ENCODE measurements around the gene TMOD3.
"Not testable (repeated sequence)": the region's sequence is repeated elsewhere in the genome, so short reads cannot be mapped to it uniquely, and the experiment has no call there.

The TMOD3 gene

DNA sequence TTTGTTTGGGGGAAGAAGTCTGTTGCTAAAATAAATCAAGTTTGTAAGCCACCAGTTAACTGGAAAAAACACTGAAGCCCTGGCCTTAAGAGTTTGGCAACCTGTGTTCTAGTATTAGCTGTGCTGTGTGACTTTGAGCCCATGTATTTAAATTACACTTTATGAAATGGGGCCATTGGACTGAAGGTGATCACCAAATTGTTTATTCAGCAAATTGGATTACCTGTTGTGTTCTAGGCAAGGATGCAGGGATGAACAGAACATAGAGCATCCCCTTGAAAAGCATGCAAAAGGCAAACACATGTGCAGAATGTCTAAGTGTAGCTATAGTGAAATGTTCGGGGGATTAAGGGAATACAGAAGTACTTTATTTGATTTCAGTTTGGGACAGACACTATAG, 54.6 kb downstream of the TMOD3 start:
- peaks cover 4% of the 10 kb centered on the region for H3K4me1 ChIP-seq (ENCODE audit: control insufficient read depth, insufficient read depth, low read length)
- no peaks in the 10 kb centered on the region for H3K27me3 ChIP-seq (ENCODE audit: control insufficient read depth in 1 of 2, insufficient read depth in 2 of 2, low read length in 2 of 2)
- H3K27ac ChIP-seq (ENCODE audit: low read length), result no peak overlapping the region
- no peak overlapping the region for H3K9ac ChIP-seq (ENCODE audit: low read length in 2 of 2)
- H3K36me3 ChIP-seq (ENCODE audit: control insufficient read depth in 2 of 2, insufficient read depth in 2 of 2, low read length in 2 of 2), result no peaks in the 10 kb centered on the region
- H3K4me3 ChIP-seq (ENCODE audit: low read length in 2 of 2), result no peak overlapping the region
- H3K9me3 ChIP-seq (ENCODE audit: control insufficient read depth in 2 of 2, low read length in 2 of 2), result no peaks in the 10 kb centered on the region

DNA sequence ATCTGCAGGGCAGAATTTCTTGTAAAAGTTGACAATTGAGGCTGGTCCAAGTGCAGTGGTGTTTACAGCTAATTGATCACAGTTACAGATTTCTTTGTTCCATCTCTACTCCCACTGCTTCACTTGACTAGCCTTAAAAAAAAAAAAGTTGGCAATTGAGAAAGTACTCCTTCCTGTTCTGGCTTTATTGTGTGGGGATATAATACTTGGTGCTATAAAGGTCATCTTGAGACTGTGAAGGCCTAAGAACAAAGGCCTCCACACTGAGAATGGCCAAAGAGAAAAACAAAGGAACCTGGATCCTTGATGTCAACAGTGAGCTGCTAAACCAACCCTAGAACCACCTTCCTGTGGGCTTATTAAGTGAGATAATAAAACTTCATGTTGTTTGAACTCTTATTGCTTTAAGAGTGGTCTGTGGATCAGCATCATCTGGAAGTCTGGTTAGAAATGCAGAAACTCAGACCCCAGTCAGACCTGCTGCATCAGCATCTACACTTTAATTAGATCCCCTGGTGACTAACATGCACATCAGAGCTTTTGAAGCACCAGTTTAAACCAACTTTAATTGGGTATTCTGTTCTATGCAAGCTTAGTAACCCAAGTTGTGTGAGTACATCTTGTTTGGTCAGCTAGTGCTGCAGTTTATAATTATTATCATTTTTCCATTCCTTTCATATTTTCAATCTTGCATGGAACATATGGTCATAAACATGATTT, 55.2 kb downstream of the TMOD3 start:
- no peak overlapping the region for H3K9ac ChIP-seq (ENCODE audit: low read length in 2 of 2)
- H3K36me3 ChIP-seq (ENCODE audit: control insufficient read depth in 2 of 2, insufficient read depth in 2 of 2, low read length in 2 of 2), result no peaks in the 10 kb centered on the region
- no peaks in the 10 kb centered on the region for H3K27me3 ChIP-seq (ENCODE audit: control insufficient read depth in 1 of 2, insufficient read depth in 2 of 2, low read length in 2 of 2)
- H3K9me3 ChIP-seq (ENCODE audit: control insufficient read depth in 2 of 2, low read length in 2 of 2), result no peaks in the 10 kb centered on the region
- peaks cover 4% of the 10 kb centered on the region for H3K4me1 ChIP-seq (ENCODE audit: control insufficient read depth, insufficient read depth, low read length)
- H3K27ac ChIP-seq (ENCODE audit: low read length), result no peak overlapping the region
- H3K4me3 ChIP-seq (ENCODE audit: low read length in 2 of 2), result no peak overlapping the region

DNA sequence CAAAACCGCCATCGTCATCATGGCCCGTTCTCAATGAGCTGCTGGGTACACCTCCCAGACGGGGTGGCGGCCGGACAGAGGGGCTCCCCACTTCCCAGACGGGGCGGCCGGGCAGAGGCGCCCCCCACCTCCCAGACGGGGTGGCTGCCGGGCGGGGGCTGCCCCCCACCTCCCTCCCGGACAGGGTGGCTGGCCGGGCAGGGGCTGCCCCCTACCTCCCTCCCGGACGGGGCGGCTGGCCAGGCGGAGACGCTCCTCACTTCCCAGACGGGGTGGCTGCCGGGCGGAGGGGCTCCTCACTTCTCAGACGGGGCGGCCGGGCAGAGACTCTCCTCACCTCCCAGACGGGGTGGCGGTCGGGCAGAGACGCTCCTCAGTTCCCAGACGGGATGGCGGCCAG, 56.3 kb downstream of the TMOD3 start:
- not testable (repeated sequence) for H3K4me1 ChIP-seq (ENCODE audit: control insufficient read depth, insufficient read depth, low read length); H3K4me3 ChIP-seq (ENCODE audit: low read length in 2 of 2); H3K27me3 ChIP-seq (ENCODE audit: control insufficient read depth in 1 of 2, insufficient read depth in 2 of 2, low read length in 2 of 2); H3K27ac ChIP-seq (ENCODE audit: low read length); H3K9ac ChIP-seq (ENCODE audit: low read length in 2 of 2); H3K9me3 ChIP-seq (ENCODE audit: control insufficient read depth in 2 of 2, low read length in 2 of 2); H3K36me3 ChIP-seq (ENCODE audit: control insufficient read depth in 2 of 2, insufficient read depth in 2 of 2, low read length in 2 of 2)

DNA sequence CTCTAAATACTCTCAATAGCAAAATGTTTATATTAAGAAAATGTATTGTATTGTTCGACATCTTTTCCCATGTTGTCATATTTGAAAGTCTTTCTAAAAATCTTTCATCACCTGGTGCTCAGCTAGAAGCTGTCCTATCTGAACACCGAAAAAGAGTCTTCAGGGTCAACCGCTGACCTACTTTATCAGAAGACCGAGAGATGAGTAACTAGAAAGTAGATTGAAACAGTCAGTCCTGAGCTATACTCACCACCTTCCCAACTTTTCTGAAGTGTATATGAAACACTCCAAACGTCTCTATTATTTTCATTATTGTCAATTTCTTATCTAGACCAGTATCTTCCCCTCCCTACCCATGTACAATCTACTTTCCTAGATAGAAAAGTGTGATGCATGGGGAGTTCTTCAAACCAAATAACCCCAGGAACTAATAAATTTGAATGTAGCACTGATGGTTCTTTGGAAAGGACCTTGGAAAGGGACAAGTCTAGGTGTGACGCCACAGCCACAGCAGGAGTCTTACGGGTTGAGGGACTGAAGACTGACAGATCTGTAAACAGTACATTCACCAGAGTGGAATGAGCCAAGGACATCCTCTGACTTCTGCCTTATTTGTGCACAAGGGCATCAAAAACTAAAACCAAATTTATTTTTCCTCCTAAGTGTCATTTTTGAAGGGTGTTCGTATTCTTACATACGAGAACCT, 58.6 kb downstream of the TMOD3 start:
- Histone ChIP-seq H3K36me3 (ENCODE audit: control insufficient read depth in 2 of 2, insufficient read depth in 2 of 2, low read length in 2 of 2) (peaks cover 0 to 4% of the 10 kb centered on the region in 2 donors), H3K27ac (ENCODE audit: low read length) (no peak overlapping the region)

DNA sequence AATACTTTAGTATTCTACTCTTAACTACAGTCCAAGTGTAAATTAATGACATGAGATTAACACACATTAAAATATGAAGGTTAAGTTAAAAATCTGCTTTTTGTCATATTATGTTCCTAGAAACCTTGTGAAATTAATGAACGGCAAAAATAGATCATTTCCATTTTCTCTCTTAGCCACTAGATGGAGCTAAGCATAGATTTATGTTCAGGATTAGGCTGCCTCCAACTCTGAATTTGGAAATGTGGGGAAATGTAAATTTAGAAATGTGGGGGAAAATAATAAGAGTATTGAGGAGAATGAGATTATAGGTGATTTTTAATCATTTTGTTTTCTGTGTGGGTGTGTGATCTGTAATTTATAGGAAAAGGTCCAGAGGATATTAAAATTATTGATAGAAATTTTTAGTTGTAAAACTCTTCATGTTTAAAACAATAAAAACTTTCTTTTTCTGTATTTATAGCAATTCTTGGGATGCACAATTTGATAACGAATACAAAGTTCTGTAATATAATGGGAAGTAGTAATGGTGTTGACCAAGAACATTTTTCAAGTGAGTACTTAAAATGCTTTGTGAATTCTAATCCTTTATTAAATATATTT, 59.2 kb downstream of the TMOD3 start:
- H3K9ac ChIP-seq (ENCODE audit: low read length in 2 of 2), result no peak overlapping the region
- H3K36me3 ChIP-seq (ENCODE audit: control insufficient read depth in 2 of 2, insufficient read depth in 2 of 2, low read length in 2 of 2), result peaks cover 0 to 4% of the 10 kb centered on the region in 2 donors
- no peaks in the 10 kb centered on the region for H3K9me3 ChIP-seq (ENCODE audit: control insufficient read depth in 2 of 2, low read length in 2 of 2)
- no peak overlapping the region for H3K4me3 ChIP-seq (ENCODE audit: low read length in 2 of 2)
- peaks cover 4% of the 10 kb centered on the region for H3K4me1 ChIP-seq (ENCODE audit: control insufficient read depth, insufficient read depth, low read length)
- no peaks in the 10 kb centered on the region for H3K27me3 ChIP-seq (ENCODE audit: control insufficient read depth in 1 of 2, insufficient read depth in 2 of 2, low read length in 2 of 2)
- H3K27ac ChIP-seq (ENCODE audit: low read length), result no peak overlapping the region

More for the DNA sequence above, 58.6 kb downstream of the TMOD3 start:
- Histone ChIP-seq H3K27me3 (ENCODE audit: control insufficient read depth in 1 of 2, insufficient read depth in 2 of 2, low read length in 2 of 2) (no peaks in the 10 kb centered on the region), H3K9me3 (ENCODE audit: control insufficient read depth in 2 of 2, low read length in 2 of 2) (no peaks in the 10 kb centered on the region), H3K9ac (ENCODE audit: low read length in 2 of 2) (no peak overlapping the region), H3K4me3 (ENCODE audit: low read length in 2 of 2) (no peak overlapping the region), H3K4me1 (ENCODE audit: control insufficient read depth, insufficient read depth, low read length) (peaks cover 4% of the 10 kb centered on the region)

DNA sequence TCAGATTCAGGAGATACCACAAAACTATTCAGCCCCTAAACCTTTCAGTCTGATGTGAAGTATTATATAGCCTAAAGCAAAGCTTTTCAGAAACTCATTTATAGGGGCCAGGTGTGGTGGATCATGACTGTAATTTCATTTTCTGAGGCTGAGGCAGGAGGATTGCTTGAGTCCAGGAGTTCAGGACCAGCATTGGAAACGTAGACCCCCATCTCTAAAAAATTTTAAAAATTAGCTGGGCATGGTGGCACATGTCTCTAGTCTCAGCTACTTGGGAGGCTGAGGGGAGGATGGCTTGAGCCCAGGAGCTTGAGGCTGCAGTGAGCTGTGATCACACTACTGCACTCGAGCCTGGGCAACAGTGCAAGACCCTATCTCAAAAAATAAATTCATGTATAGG, 60.0 kb downstream of the TMOD3 start:
- no peaks in the 10 kb centered on the region for H3K27me3 ChIP-seq (ENCODE audit: control insufficient read depth in 1 of 2, insufficient read depth in 2 of 2, low read length in 2 of 2)
- no peak overlapping the region for H3K27ac ChIP-seq (ENCODE audit: low read length)
- H3K9ac ChIP-seq (ENCODE audit: low read length in 2 of 2), result no peak overlapping the region
- H3K36me3 ChIP-seq (ENCODE audit: control insufficient read depth in 2 of 2, insufficient read depth in 2 of 2, low read length in 2 of 2), result peaks cover under 1 to 4% of the 10 kb centered on the region in 2 donors
- no peak overlapping the region for H3K4me3 ChIP-seq (ENCODE audit: low read length in 2 of 2)
- H3K4me1 ChIP-seq (ENCODE audit: control insufficient read depth, insufficient read depth, low read length), result peaks cover 3% of the 10 kb centered on the region
- H3K9me3 ChIP-seq (ENCODE audit: control insufficient read depth in 2 of 2, low read length in 2 of 2), result no peaks in the 10 kb centered on the region

DNA sequence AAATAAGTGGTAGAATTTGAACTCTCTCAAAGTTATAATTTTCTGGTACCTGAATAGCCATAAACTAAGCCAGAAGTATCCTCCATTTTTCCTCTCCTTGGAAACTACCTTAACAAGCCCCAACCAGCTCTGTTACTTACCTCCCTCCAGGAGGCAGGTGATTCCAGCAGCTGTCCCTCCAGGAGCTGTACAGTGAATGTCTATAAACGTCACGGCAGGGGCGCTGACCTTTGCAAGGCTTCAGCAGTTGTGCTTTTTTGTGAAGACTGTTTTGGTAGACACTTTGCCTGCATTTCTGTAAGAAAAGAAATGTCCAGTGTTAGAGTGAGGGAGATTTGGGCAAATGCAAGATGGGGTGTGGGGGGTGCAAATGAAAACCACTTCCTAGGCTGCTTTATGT, 75.0 kb downstream of the TMOD3 start:
- Histone ChIP-seq H3K36me3 (ENCODE audit: control insufficient read depth in 2 of 2, insufficient read depth in 2 of 2, low read length in 2 of 2) (peaks cover 24% of the 10 kb centered on the region in 2 donors), H3K9ac (ENCODE audit: low read length in 2 of 2) (no peak overlapping the region), H3K4me3 (ENCODE audit: low read length in 2 of 2) (no peak overlapping the region), H3K27me3 (ENCODE audit: control insufficient read depth in 1 of 2, insufficient read depth in 2 of 2, low read length in 2 of 2) (no peaks in the 10 kb centered on the region), H3K9me3 (ENCODE audit: control insufficient read depth in 2 of 2, low read length in 2 of 2) (no peaks in the 10 kb centered on the region), H3K27ac (ENCODE audit: low read length) (no peak overlapping the region), H3K4me1 (ENCODE audit: control insufficient read depth, insufficient read depth, low read length) (no peaks in the 10 kb centered on the region)

DNA sequence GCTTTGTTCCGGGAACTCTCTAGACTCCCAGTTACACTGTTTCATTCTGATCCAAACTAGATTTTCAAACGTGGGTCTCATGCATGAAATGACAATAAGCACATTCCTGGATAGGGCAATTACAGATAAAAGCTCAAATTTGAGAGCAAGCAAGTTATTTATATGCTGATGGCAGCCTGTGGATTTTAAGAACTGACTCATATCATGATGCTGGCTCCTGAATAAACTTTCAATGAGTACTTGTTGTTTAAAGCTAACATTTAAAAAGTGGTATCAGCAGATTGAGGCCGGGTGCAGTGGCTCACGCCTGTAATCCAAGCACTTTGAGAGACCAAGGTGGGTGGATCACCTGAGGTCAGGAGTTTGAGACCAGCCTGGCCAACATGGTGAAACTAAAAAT, 75.5 kb downstream of the TMOD3 start:
- Histone ChIP-seq H3K4me1 (ENCODE audit: control insufficient read depth, insufficient read depth, low read length) (no peaks in the 10 kb centered on the region), H3K27me3 (ENCODE audit: control insufficient read depth in 1 of 2, insufficient read depth in 2 of 2, low read length in 2 of 2) (no peaks in the 10 kb centered on the region), H3K4me3 (ENCODE audit: low read length in 2 of 2) (no peak overlapping the region), H3K36me3 (ENCODE audit: control insufficient read depth in 2 of 2, insufficient read depth in 2 of 2, low read length in 2 of 2) (peaks cover 23 to 24% of the 10 kb centered on the region in 2 donors), H3K9me3 (ENCODE audit: control insufficient read depth in 2 of 2, low read length in 2 of 2) (no peaks in the 10 kb centered on the region), H3K27ac (ENCODE audit: low read length) (no peak overlapping the region), H3K9ac (ENCODE audit: low read length in 2 of 2) (no peak overlapping the region)

DNA sequence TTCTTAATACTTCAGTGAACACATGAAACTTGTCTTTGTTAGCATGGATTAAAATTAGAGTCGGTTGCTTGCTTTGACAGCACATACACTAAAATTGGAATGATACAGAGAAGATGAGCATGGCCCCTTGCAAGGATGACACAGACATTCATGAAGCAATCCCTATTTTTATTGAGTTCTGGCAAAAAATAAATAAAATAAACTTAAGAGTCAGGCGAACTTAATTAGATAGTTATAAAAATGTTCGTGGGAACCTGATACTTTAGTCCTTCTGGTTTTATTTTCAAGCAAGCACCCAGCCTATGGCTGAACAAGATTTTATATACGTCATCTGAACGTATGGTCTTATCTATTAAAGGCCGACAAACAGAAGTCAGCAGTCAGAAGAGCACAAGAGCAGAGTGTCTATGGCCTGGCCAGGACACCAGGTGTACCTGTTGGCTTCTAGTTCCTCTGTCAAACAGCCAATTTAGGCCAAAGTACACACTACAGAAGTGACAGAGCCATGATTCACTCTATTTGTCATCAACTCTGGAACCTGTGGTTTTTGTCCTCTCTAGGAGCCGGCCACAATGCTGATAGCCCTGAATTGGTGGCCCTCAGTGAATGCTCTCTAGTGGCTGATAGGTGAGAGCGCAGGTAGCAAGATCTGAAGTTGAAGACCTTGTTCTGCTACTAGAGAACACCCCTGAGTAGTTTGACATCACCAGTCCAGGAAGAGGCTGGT, 77.8 kb downstream of the TMOD3 start:
- no peaks in the 10 kb centered on the region for H3K27me3 ChIP-seq (ENCODE audit: control insufficient read depth in 1 of 2, insufficient read depth in 2 of 2, low read length in 2 of 2)
- H3K9me3 ChIP-seq (ENCODE audit: control insufficient read depth in 2 of 2, low read length in 2 of 2), result no peaks in the 10 kb centered on the region
- H3K4me1 ChIP-seq (ENCODE audit: control insufficient read depth, insufficient read depth, low read length), result no peaks in the 10 kb centered on the region
- H3K9ac ChIP-seq (ENCODE audit: low read length in 2 of 2), result no peak overlapping the region
- no peak overlapping the region for H3K27ac ChIP-seq (ENCODE audit: low read length)
- H3K4me3 ChIP-seq (ENCODE audit: low read length in 2 of 2), result no peak overlapping the region
- peaks cover 11 to 15% of the 10 kb centered on the region in 2 donors for H3K36me3 ChIP-seq (ENCODE audit: control insufficient read depth in 2 of 2, insufficient read depth in 2 of 2, low read length in 2 of 2)

DNA sequence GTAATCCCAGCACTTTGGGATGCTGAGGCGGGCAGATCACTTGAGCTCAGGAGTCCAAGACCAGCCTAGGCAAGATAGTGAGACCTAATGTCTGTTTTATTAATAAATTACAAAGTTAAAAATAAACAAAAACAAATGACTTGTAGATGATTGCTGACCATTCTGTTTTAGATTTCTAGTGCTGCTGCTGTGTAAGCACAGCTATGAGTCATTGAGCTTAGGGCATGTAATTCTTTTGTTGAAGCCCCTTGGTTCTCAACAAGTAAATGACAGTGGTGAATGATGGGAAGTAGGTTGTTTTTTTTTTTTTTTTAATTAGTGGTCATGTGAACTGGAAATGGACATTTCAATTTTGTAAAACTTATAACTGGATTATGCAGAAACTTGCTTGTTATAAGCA, 78.9 kb downstream of the TMOD3 start:
- Histone ChIP-seq H3K9ac (ENCODE audit: low read length in 2 of 2) (no peak overlapping the region), H3K27ac (ENCODE audit: low read length) (no peak overlapping the region), H3K9me3 (ENCODE audit: control insufficient read depth in 2 of 2, low read length in 2 of 2) (no peaks in the 10 kb centered on the region), H3K4me1 (ENCODE audit: control insufficient read depth, insufficient read depth, low read length) (no peaks in the 10 kb centered on the region), H3K36me3 (ENCODE audit: control insufficient read depth in 2 of 2, insufficient read depth in 2 of 2, low read length in 2 of 2) (peaks cover 14 to 15% of the 10 kb centered on the region in 2 donors), H3K27me3 (ENCODE audit: control insufficient read depth in 1 of 2, insufficient read depth in 2 of 2, low read length in 2 of 2) (no peaks in the 10 kb centered on the region), H3K4me3 (ENCODE audit: low read length in 2 of 2) (no peak overlapping the region)

Data from stomach smooth muscle (tissue), 2 donors.